Stimulated activated CD8-positive, alpha-beta memory T cell treated with anti-CD3 and anti-CD28 coated beads, Interleukin-7, amount 100 ng/mL, for 48 hours (primary cell): ENCODE results near the gene WASHC4.

Source experiments
- DNase-seq, 2 donors: peaks; one replicate each; pipeline ENCODE4 v3.0.0-alpha.2; 2020; ENCODE audit warnings: low read depth in 1 of 2; ENCODE audit errors: extremely low read depth in 1 of 2

WASHC4 gene

DNA sequence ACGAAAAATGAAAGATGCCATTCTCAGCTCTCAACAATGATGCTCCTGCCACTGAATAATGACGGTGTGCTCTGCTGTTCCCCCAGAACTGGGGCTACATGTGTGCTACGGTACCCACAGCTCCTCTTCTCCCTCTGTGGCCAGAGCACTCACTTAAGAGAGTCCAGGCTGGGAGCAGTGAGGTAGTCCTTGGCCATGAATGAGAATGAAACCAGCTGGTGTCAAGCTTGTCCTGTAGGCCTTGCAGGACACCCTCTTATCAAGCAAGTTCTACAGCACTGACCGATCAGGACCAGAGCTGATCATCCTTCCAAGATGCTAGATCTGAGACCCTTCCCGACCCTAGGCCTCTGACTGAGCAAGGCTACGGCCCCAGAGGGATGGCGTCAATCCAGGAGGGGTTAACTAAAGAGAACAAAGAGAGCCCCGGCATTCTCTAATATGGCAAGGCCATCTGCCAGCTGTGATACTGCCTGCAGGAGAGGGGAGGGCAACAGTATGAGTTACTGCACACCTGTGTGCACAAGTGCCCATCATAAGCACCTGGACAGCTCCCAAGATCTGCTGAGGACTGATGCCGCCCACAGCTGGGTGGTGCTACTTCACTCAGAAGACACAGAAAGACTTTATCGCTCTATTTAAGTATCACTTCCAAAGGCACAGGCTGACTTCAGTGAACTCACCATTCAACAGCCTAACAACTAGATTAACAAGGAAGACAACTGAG is 98.0 kb downstream of the WASHC4 start:
- no peak for DNase-seq

- no peak for DNase-seq
Observed at GRCh38 chr12:105206686-105207374, 99.3 kb downstream of the WASHC4 start.

DNA sequence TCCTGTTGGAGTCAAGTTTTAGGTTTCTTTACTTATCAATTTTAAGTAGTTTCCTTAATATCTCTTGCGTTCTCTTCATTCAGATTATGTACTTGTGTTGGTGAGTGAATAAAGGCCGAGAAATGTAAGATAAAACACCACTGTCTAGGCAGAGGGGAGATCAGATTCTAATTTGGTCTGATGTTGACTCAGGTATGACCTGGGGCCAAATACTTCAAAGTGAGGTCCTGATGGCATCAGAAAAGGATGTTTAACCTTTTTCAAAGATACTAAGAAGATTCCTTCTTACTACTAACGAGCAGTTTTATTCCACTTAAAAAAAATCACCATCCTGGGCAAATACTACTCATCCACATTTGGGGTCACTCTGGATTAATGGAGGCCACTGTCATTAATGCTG is 101.6 kb downstream of the WASHC4 start:
- no peak for DNase-seq

- DNase-seq, result no peak
Observed at GRCh38 chr12:105212438-105212837, 104.9 kb downstream of the WASHC4 start.

DNA sequence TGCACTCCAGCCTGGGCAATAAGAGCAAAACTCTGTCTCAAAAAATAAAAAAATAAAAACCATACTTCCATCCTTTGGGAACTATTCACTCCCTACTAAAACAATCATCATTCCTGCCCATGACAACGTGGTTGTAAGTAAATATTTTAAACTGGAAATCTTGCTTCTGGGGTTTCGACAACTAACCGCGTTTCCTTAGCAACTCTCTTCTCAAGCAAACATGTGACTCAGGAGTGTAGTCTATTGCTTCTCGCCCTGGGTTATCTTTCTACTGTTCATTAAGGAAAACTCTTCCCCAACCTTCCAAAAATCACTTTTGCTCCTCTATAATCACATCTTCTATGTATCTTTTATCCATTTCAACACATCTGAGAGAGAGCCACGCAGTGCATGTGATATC is 106.6 kb downstream of the WASHC4 start:
- DNase-seq, result no peak

DNA sequence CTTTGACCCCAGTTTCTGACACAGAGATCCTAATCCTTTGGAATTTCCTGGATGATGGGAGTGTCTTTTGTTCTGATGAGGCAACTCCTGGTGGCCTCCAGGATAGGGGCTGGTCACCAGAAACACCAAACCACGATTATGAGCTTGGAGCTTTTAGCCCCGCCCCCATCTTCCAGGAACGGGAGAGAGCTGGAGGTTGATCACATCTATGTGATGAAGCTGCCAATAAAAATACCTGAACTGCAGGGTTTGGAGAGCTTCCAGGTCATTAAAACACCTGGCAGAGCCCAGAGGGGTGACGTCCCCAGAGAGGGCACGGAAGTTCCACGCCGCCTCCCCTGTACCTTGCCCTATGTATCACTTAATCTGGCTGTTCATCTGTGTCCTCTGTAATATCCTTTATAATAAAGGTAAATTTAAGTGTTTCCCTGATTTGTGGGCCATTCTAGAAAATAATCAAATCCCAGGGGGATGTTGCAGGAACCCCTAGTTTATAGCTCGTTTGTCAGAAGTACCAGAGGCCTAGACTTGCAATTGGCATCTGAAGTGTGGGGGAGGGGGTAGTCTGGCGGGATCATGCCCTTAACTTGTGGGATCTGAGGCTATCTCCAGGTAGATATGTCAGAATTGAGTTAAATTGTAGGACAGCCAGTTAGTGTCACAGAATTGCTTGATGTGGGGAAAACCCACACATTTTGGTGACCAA is 107.3 kb downstream of the WASHC4 start:
- DNase-seq, result no peak

DNA sequence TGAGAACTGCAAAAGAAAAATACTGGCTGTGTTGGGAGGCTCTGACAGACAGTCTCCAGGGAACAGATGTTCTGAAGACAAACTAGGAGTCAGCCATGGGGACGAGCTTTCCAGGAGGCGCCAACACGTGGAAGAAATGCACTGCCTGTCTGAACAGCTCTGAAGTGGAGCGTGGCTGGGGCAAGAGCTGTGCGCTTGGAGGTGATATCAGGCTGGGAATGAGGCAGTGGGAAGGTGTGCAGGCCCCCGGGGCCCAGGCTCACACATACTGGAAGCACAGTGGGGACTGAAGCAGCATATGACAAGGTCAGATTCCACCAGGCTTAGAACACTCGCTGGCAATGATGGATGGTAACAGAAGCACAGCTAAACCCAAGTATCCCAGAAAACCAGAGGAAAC is 110.9 kb downstream of the WASHC4 start:
- DNase-seq, result no peak
